ENCODE results near the gene MYH7.

The MYH7 gene

DNA sequence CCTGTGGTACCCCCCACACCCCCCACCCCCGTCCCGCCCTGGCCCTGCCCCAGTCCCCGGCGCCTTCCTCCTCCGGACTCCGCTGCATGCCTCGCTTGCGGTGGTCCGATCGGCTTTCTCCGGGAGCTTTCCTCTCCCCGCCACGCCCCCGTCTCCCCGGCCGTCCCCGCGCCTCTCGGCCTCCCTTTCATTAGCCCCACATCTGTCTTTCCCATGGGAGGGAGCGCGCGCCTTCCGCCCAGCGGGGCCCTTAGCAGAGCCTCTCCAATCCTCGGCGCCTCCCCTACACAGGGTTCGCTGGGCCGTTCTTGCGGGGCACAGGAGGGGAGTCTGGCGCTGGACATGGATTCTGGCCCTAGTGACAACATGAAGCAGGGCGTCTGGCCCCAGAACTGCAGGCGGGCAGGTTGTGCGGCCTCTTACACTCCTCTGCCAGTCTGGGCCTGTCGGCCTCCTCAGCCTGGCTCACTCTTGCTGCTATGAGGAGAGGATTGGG is 69.0 kb downstream of the MYH7 start:
- DNase-seq (ENCODE audit: low spot score): no peak

DNA sequence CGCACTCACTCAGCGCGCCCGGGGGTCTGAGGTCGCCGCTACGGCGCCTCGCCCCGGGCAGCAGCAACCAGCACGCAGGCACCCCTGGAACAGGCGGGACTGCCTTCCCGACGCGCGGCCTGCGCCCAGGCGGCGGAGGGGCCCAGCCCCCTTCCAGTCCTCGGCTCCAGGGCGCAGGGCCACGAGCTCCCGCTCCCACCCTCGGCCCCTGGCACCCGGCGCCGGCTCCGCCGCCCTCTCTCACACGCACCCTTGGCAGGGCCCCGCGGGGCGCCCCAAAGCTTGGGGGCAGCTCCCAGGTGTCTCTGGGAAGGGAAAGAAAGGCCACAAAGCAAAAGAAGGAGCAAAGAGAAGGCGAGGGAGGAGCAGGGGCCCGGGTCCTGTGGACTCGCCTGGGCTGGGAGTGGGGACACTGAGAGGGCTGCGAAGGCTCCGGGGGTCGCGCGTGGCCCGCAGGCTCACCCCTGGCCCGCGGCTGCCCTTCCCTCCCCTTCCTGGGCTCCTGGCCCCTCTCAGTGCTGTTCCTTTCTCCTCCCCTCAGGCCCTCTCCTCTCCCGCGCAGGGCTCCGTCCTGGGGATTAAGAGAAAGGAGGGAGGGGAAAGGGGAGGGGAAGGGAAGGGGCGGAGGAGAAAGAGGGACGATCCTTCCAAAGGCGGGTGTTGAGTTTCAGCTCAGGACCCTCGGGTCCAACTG is 69.6 kb downstream of the MYH7 start:
- DNase-seq (ENCODE audit: low spot score): no peak

DNA sequence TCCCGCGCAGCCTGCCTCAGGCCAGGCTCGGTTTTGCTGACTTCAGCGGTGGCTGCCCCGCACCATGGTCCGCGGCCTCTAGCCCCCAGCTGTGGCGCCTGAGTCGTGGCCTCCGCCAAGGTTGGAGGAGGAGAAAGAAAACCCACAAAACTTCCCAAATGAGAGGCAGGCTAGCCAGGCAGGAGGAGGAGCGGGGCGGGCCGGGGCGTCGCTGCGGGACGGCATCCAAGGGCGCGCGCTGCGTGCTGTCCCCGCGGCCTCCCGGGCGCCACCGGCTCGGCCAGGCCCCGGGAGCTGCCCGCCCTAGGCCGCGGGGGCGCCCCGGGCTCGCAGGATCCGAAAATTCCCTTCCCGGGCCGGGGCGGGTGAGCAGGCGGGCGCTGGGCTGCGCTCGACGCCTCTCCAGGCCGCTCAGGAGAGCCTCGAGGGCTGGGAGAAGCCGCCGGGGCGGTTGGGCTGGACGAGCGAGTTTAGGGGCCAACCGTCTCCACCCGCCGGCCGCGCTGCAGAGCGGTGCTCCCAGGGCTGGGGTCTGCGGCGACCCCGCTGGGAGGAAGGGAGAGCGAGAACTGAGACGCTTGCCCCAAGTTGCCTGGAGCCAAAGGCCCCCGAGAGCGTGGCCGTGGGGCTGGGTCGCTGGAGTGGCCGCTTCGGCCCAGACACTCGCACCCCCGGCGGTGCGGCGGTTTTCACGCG is 70.3 kb downstream of the MYH7 start, which contains the start of gene EFS:
Gene EFS, minus strand, starts transcription at position 137 of the 696 bp plus-strand sequence. CDS start 147 bp downstream, outside the sequence.
- DNase-seq (ENCODE audit: low spot score): no peak

DNA sequence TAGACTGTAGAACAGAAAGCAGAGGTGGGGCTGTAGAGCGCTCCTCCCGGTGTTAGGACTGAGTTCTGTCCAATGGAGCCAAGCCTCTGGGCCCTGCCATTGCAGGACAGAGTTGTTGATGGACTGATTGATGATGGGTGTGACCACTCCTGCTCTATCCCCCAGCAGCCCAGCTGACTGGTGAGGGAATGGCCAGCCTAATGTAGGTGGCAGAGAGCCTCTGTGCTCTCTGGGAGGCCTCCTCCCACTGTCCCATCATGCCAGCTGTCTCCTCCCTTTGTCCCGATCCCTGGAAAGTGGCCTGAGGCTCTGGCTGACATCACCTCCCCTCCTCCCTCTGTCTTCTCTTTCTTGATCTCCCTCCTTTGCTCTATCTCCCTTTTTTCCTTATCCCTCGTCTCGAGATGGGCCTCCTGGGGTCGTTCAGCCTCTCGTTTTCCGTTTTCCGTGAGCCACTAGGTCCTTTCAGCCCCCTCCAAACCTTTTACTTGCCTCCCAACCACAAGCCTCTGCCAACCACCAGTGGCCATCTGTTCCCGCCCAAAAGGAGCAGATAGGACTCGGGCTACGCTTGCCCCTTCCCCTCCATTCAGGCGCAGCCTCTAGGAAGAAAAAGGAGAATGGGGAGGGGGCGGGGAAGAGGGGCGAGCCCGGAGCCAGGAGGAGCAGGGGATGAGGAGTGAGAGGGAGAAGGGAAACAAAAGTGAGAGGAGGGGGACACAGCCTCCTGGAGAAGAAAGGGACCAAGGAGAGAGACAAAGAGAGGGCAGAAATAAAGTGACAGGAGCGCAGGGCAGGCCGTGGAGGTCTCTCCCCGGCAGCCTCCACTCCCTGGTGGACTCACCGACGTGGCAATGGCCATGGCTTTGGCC is 71.1 kb downstream of the MYH7 start:
- DNase-seq (ENCODE audit: low spot score): no peak
